ENCODE results near the gene SMYD2. TPM values are rescaled to one million over a fixed set of nuclear protein-coding genes. Genes with fewer than 3 reads are reported as not detected.

Gene SMYD2
- total and polyA plus RNA-seq, 2 donors from 2014 or later: 28.9 to 42.9 TPM

DNA sequence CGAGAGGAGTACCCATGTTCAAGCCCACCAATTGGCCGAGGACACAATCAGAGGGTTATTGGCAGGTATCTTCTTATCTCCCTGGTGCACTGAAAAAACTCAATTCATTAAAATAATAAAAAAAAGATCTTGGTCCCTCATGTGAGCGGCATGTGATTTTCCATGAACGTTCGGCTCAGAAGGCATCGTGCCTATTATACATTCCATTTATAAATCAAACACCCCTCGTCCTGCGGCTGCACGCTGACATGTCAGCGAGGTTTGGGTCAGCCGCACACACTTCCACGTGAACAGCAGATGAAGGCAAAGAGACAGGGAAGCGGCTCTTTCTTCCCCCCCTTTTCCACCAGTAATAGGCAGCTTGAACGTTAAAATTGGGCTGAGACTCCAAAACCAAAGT, 31.3 kb upstream of the SMYD2 start:
- DNase-seq (no peak), FAIRE-seq (no peak)
- TF ChIP-seq, protein P1, sequence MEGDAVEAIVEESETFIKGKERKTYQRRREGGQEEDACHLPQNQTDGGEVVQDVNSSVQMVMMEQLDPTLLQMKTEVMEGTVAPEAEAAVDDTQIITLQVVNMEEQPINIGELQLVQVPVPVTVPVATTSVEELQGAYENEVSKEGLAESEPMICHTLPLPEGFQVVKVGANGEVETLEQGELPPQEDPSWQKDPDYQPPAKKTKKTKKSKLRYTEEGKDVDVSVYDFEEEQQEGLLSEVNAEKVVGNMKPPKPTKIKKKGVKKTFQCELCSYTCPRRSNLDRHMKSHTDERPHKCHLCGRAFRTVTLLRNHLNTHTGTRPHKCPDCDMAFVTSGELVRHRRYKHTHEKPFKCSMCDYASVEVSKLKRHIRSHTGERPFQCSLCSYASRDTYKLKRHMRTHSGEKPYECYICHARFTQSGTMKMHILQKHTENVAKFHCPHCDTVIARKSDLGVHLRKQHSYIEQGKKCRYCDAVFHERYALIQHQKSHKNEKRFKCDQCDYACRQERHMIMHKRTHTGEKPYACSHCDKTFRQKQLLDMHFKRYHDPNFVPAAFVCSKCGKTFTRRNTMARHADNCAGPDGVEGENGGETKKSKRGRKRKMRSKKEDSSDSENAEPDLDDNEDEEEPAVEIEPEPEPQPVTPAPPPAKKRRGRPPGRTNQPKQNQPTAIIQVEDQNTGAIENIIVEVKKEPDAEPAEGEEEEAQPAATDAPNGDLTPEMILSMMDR (IDR thresholded peaks at IDR 0.05; ENCODE audit: borderline replicate concordance, extremely low read depth, insufficient read depth): no peak
- no peaks in the 10 kb centered on the region for H3K36me3 ChIP-seq (ENCODE audit: control insufficient read depth in 2 of 3, insufficient read depth in 3 of 3, low read length in 3 of 3)
- no peak overlapping the region for H3K9ac ChIP-seq (ENCODE audit: low read length in 3 of 3)
- no peaks in the 10 kb centered on the region for H3K9me3 ChIP-seq (ENCODE audit: control insufficient read depth in 2 of 3, insufficient read depth in 1 of 3, low read length in 3 of 3)
- intact Hi-C loops (cut with DNase I): no loop called here
- H3K4me3 ChIP-seq (ENCODE audit: low read length in 3 of 3): no peak overlapping the region
- H3K4me1 ChIP-seq (ENCODE audit: control insufficient read depth in 2 of 3, insufficient read depth in 2 of 3, low read depth in 1 of 3, low read length in 3 of 3): no peaks in the 10 kb centered on the region
- H3K27me3 ChIP-seq (ENCODE audit: control insufficient read depth, insufficient read depth, low read length): no peaks in the 10 kb centered on the region
- no peak overlapping the region for H3K27ac ChIP-seq (ENCODE audit: low read depth in 2 of 2, low read length in 2 of 2)

DNA sequence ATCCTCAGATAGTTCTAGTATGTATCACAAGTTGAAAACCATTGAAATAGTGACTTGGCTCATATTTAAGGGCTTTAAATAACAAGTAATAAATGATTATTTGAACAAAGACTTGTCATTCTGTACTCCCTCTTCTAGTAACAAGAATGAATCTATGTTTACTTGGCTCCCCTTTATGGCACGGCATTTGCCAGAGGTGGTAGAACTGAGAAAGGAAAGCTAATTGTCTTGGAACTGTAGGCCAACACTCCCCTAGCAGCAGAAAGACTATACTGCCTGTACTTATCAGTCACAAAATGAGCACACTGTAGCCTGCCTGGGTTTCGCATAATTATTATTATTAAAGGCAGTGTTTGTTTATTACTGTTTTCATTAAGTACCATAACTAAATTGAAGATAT, 29.6 kb upstream of the SMYD2 start:
- TF ChIP-seq, protein P1 (IDR thresholded peaks at IDR 0.05; ENCODE audit: borderline replicate concordance, extremely low read depth, insufficient read depth): no peak
- no peaks in the 10 kb centered on the region for H3K9me3 ChIP-seq (ENCODE audit: control insufficient read depth in 2 of 3, insufficient read depth in 1 of 3, low read length in 3 of 3)
- no peak overlapping the region for H3K4me3 ChIP-seq (ENCODE audit: low read length in 3 of 3)
- no peak overlapping the region for H3K9ac ChIP-seq (ENCODE audit: low read length in 3 of 3)
- no peaks in the 10 kb centered on the region for H3K27me3 ChIP-seq (ENCODE audit: control insufficient read depth, insufficient read depth, low read length)
- no peaks in the 10 kb centered on the region for H3K4me1 ChIP-seq (ENCODE audit: control insufficient read depth in 2 of 3, insufficient read depth in 2 of 3, low read depth in 1 of 3, low read length in 3 of 3)
- H3K36me3 ChIP-seq (ENCODE audit: control insufficient read depth in 2 of 3, insufficient read depth in 3 of 3, low read length in 3 of 3): no peaks in the 10 kb centered on the region
- intact Hi-C loops (cut with DNase I): no loop called here
- DNase-seq (no peak), FAIRE-seq (no peak)
- no peak overlapping the region for H3K27ac ChIP-seq (ENCODE audit: low read depth in 2 of 2, low read length in 2 of 2)

DNA sequence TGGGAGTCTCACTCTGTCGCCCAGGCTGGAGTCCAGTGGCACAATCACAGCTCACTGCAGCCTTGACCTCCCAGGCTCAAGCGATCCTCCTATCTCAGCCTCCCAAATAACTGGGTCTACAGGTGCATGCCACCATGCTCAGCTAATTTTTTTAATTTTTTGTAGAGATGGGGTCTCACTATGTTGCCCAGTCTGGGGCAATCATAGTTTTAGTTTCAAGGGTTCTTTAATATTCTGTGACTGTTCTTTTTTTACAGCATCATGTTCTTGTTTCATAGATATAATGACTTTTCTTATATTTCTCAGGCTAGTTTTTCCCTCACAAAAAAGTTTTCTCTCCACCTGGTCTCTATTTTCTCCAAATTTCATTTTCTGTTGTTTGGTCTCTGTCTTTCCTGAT, 25.4 kb upstream of the SMYD2 start:
- no peaks in the 10 kb centered on the region for H3K9me3 ChIP-seq (ENCODE audit: control insufficient read depth in 2 of 3, insufficient read depth in 1 of 3, low read length in 3 of 3)
- H3K9ac ChIP-seq (ENCODE audit: low read length in 3 of 3): no peak overlapping the region
- H3K4me3 ChIP-seq (ENCODE audit: low read length in 3 of 3): no peak overlapping the region
- no peak overlapping the region for H3K27ac ChIP-seq (ENCODE audit: low read depth in 2 of 2, low read length in 2 of 2)
- intact Hi-C loops (cut with DNase I): no loop called here
- no peak for DNase-seq
- no peaks in the 10 kb centered on the region for H3K36me3 ChIP-seq (ENCODE audit: control insufficient read depth in 2 of 3, insufficient read depth in 3 of 3, low read length in 3 of 3)
- no peaks in the 10 kb centered on the region for H3K4me1 ChIP-seq (ENCODE audit: control insufficient read depth in 2 of 3, insufficient read depth in 2 of 3, low read depth in 1 of 3, low read length in 3 of 3)
- no peak for FAIRE-seq
- TF ChIP-seq, protein P1 (IDR thresholded peaks at IDR 0.05; ENCODE audit: borderline replicate concordance, extremely low read depth, insufficient read depth): no peak
- H3K27me3 ChIP-seq (ENCODE audit: control insufficient read depth, insufficient read depth, low read length): no peaks in the 10 kb centered on the region

DNA sequence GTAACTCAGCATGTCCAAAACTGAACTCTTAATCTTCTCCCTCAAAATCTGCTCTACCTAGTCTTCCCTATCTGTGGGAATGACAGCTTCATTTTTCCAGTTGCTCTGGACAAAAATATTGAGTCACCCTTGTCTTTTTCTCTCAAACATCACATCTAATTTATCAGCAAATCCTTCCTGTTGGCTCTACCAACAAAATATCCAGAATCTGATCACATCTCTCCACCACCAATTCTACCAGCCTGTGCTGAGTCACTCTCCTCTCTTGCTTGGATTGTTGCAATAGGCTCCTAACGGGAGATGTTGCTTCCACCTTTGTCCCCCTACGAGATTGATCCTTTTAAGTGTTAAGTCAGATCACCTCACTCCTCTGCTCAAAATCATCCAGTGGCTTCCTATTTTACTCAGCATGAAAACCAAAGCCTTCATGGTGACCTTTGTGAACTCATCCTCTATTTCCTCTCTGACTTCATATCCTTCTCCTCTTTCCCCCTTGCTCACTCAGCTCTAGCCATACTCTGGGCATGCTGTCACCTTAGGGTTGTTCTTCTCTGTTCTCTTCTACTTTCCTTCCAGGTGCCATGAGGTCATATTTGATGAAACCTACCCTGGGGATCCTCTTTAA, 21.5 kb upstream of the SMYD2 start:
- intact Hi-C loops (cut with DNase I): no loop called here
- Histone ChIP-seq H3K27ac (ENCODE audit: low read depth in 2 of 2, low read length in 2 of 2) (no peak overlapping the region), H3K9ac (ENCODE audit: low read length in 3 of 3) (no peak overlapping the region), H3K9me3 (ENCODE audit: control insufficient read depth in 2 of 3, insufficient read depth in 1 of 3, low read length in 3 of 3) (no peaks in the 10 kb centered on the region), H3K4me3 (ENCODE audit: low read length in 3 of 3) (no peak overlapping the region), H3K27me3 (ENCODE audit: control insufficient read depth, insufficient read depth, low read length) (no peaks in the 10 kb centered on the region), H3K4me1 (ENCODE audit: control insufficient read depth in 2 of 3, insufficient read depth in 2 of 3, low read depth in 1 of 3, low read length in 3 of 3) (no peaks in the 10 kb centered on the region), H3K36me3 (ENCODE audit: control insufficient read depth in 2 of 3, insufficient read depth in 3 of 3, low read length in 3 of 3) (no peaks in the 10 kb centered on the region)
- TF ChIP-seq, protein P1 (IDR thresholded peaks at IDR 0.05; ENCODE audit: borderline replicate concordance, extremely low read depth, insufficient read depth): no peak
- FAIRE-seq: no peak
- no peak for DNase-seq

All from kidney (tissue), 14 donors.